GM12878 (cell line): Measurements from ENCODE around the gene PLAAT3. TPM values are rescaled to one million over a fixed set of nuclear protein-coding genes. Genes with fewer than 3 reads are reported as not detected.

Experiments
- ATAC-seq: fragments of 200-7000 bp; cut with Tn5 transposase; 3 replicates; pipeline ENCODE4 v1.9.1; 2020; ENCODE audit warnings: mild to moderate bottlenecking, moderate library complexity
- BruUV-seq: library from RNA; stranded (reverse); fragments of 400-500 nt; replicated peaks from 2 replicates; lab custom pipeline; 2021; lab: Mats Ljungman, UMichigan
- CTCF ChIA-PET: fragments of 300-600 bp; sonication (Branson Sonifier 250); formaldehyde crosslinking; extraction: SDS; loops from one replicate; lab custom pipeline; 2021; ENCODE audit warnings: inconsistent platforms; lab: Yijun Ruan, JAX
- POLR2A ChIA-PET: fragments of 350-600 bp; formaldehyde crosslinking; extraction: SDS; loops from one replicate; lab custom pipeline; 2021; ENCODE audit warnings: inconsistent platforms; lab: Charles Lee
- RAD21 ChIA-PET: fragments of 300-600 bp; sonication (Branson Sonifier 250); formaldehyde crosslinking; loops from one replicate; lab custom pipeline; 2023; ENCODE audit warnings: antibody characterized with exemption; ENCODE audit not compliant: unreplicated experiment; lab: Charles Lee
- SMC1A ChIA-PET: fragments of 300-600 bp; sonication (Branson Sonifier 250); formaldehyde crosslinking; loops from one replicate; lab custom pipeline; 2023; ENCODE audit not compliant: unreplicated experiment, uncharacterized antibody; lab: Charles Lee
- DNase-seq: peaks from one replicate; pipeline ENCODE4 v3.0.0-alpha.2; 2011; ENCODE audit warnings: low read depth, low spot score
- FAIRE-seq: peaks from 3 replicates; lab custom pipeline; 2011; peaks lifted over from hg19 to GRCh38; lab: Jason Lieb, UNC
- H2AFZ ChIP-seq: 2 replicates; pipeline ENCODE4 v1.6.0; 2011; ENCODE audit warnings: low read depth, low read length, control low read depth; ENCODE audit not compliant: control insufficient read depth
- H3K27ac ChIP-seq: 2 replicates; pipeline ENCODE4 v1.5.1; 2011; ENCODE audit warnings: control low read depth; ENCODE audit not compliant: control insufficient read depth, insufficient read depth
- H3K27me3 ChIP-seq, 2 experiments: replicated peaks in 1 of 2; 2 replicates each; pipeline versions ENCODE4 v1.6.0 to v1.6.1; 2011; ENCODE audit warnings: low read length in 1 of 2; ENCODE audit not compliant: control insufficient read depth in 2 of 2, insufficient read depth in 2 of 2
- H3K36me3 ChIP-seq, 2 experiments: 2 replicates each; pipeline ENCODE4 v1.5.1; 2011; ENCODE audit warnings: low read length in 1 of 2; ENCODE audit not compliant: control insufficient read depth in 2 of 2, insufficient read depth in 2 of 2
- H3K4me1 ChIP-seq: 2 replicates; pipeline ENCODE4 v1.6.1; 2011; ENCODE audit warnings: mild to moderate bottlenecking, low read length, moderate library complexity, mixed read lengths; ENCODE audit not compliant: control insufficient read depth, insufficient read depth
- H3K4me2 ChIP-seq: 2 replicates; pipeline ENCODE4 v1.6.0; 2011; ENCODE audit warnings: control low read depth; ENCODE audit not compliant: control insufficient read depth, insufficient read depth
- H3K4me3 ChIP-seq: fragments of 200-600 bp; sonication (generic); 2 replicates; pipeline ENCODE4 v1.5.1; 2016
- H3K79me2 ChIP-seq: 2 replicates; pipeline ENCODE4 v1.6.0; 2011; ENCODE audit warnings: low read length; ENCODE audit not compliant: control insufficient read depth, insufficient read depth
- H3K9ac ChIP-seq: 2 replicates; pipeline ENCODE4 v1.8.0; 2011; ENCODE audit warnings: low read length, control low read depth, mixed read lengths; ENCODE audit not compliant: control insufficient read depth, insufficient read depth
- H3K9me3 ChIP-seq: replicated peaks from 3 replicates; pipeline ENCODE4 v1.5.1; 2011; ENCODE audit warnings: mild to moderate bottlenecking, low read length; ENCODE audit not compliant: control insufficient read depth, insufficient read depth
- H4K20me1 ChIP-seq: 2 replicates; pipeline ENCODE4 v1.6.0; 2011; ENCODE audit not compliant: control insufficient read depth, insufficient read depth
- BCL11A ChIP-seq: IDR thresholded peaks from 2 replicates; pipeline ENCODE4 v1.6.1; 2011; ENCODE audit warnings: low read depth, low read length
- MEF2A ChIP-seq: IDR thresholded peaks from 2 replicates; pipeline ENCODE4 v1.6.1; 2011; ENCODE audit warnings: low read depth, mild to moderate bottlenecking, low read length, moderate library complexity; ENCODE audit not compliant: insufficient read depth
- MTA2 ChIP-seq: fragments of 450-650 bp; IDR thresholded peaks from 2 replicates; pipeline ENCODE4 v1.6.1; 2016; ENCODE audit warnings: low read depth, mild to moderate bottlenecking, moderate library complexity
- NFXL1 ChIP-seq: fragments of 450-650 bp; IDR thresholded peaks from 2 replicates; pipeline ENCODE4 v1.6.1; 2017; ENCODE audit warnings: antibody characterized with exemption, mild to moderate bottlenecking, borderline replicate concordance
- NFYB ChIP-seq: IDR thresholded peaks from 2 replicates; pipeline ENCODE4 v1.6.1; 2011; ENCODE audit warnings: low read depth, mild to moderate bottlenecking, low read length, improper control_type of control experiment, moderate library complexity; ENCODE audit not compliant: insufficient read depth
- NKRF ChIP-seq: fragments of 450-650 bp; conservative IDR thresholded peaks from 2 replicates; pipeline ENCODE4 v1.6.1; 2017; ENCODE audit warnings: mild to moderate bottlenecking, moderate library complexity
- NRF1 ChIP-seq: conservative IDR thresholded peaks from 2 replicates; pipeline ENCODE4 v1.6.1; 2011; ENCODE audit warnings: mild to moderate bottlenecking, low read depth, low read length, improper control_type of control experiment
- YBX1 ChIP-seq: fragments of 450-650 bp; IDR thresholded peaks from 2 replicates; pipeline ENCODE4 v1.6.1; 2016; ENCODE audit warnings: antibody characterized with exemption
- ZNF384 ChIP-seq: IDR thresholded peaks from 2 replicates; pipeline ENCODE4 v1.6.1; 2012; ENCODE audit warnings: low read depth, mild to moderate bottlenecking, low read length, improper control_type of control experiment, borderline replicate concordance
- WGBS: methylation state at CpG from one replicate; pipeline ENCODE4 v1.1.6; 2016; ENCODE audit warnings: low lambda C conversion rate; ENCODE audit not compliant: insufficient replicate concordance, insufficient coverage; ENCODE audit errors: missing lambda C conversion rate; 5-methylcytosine and 5-hydroxymethylcytosine counted together
- in situ Hi-C: fragments of 300-500 bp; cut with MboI; formaldehyde crosslinking; loops from 9 replicates; pipeline ENCODE4 v1.14.3; 2018; ENCODE audit warnings: mixed read lengths
- intact Hi-C: fragments of 100-400 bp; cut with micrococcal nuclease; formaldehyde crosslinking; loops from one replicate; pipeline ENCODE4 v1.14.2; 2022; ENCODE audit not compliant: unreplicated experiment
- polyA plus RNA-seq, 11 experiments: library from polyadenylated mRNA; depleted of rRNA in 4 of 11; unstranded in 6 of 11; stranded (reverse) in 5 of 11; fragments of >200 nt; fragmentation: Nextera tagmentation in 4 of 11; fragmentation: Illumina TruSeq in 1 of 11; extraction: Ambion mirVana in 4 of 11; extraction: Trizol in 1 of 11; gene quantifications; 1 replicate in 1 of 11; 2 replicates in 10 of 11; pipeline versions ENCODE4 v1.2.1 to v1.2.3, GENCODE V29; 2011 to 2016; ENCODE audit warnings: inconsistent platforms in 2 of 11, missing spikeins in 2 of 11, low read depth in 1 of 11
- total RNA-seq, 4 experiments: library from RNA; depleted of rRNA in 3 of 4; stranded (reverse); fragments of >200 nt in 3 of 4; fragmentation: Illumina TruSeq in 1 of 4; extraction: Trizol in 1 of 4; gene quantifications; 2 replicates each; pipeline versions ENCODE4 v1.2.1 to v1.2.3, GENCODE V29; 2013 to 2021
- TF ChIP-seq, protein P1 (sequence below): fragments of 450-650 bp; IDR thresholded peaks from 2 replicates; pipeline ENCODE4 v1.6.1; 2018; ENCODE audit warnings: borderline replicate concordance, mild to moderate bottlenecking; ENCODE audit not compliant: partially characterized antibody

Gene PLAAT3
- total and polyA plus RNA-seq, 10 of the 15 experiments (the other 5 are each of a cell fraction or from before 2014, with no cell fraction given) = 4.8 to 37.0 (median 14.8) TPM

DNA sequence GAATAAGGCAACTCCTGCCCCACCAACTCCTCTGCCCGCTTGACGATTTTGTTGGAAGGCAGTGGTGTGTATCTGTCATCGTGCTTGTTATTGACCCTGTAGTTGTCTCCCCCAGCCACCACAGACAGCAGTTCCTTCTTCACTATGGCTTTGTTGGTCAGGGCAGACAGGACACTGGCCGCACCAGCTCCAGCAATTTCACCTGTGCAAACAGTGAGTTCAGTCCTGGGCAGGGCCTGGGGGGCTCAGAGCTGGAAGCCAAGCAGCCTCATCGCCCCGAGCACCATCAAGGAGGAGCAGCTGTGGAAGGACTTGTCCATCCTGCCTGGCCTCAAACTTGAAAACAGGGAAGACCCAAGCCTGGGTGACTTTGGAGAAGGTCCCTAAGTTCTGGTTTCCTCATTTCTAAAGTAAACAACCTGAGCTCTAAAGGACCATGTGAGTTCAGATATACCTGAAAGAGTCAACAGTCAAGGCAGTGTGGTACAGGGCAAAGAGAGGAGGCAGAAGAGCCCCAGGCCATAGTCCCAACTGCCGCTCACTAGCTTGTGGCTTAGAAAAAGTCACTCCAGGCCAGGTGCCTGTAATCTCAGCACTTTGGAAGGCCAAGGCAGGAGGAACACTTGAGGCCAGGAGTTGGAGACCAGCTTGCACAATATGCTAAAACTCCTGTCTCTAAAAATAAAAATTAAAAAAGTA lies 55.6 kb downstream of the PLAAT3 start:
- Histone ChIP-seq H3K9me3 (no peaks in the 10 kb centered on the region), H3K36me3 (no peaks in the 10 kb centered on the region), H4K20me1 (no peaks in the 10 kb centered on the region), H2AFZ (no peak overlapping the region), H3K27ac (no peak overlapping the region), H3K79me2 (no peaks in the 10 kb centered on the region), H3K9ac (no peak overlapping the region), H3K4me2 (no peak overlapping the region), H3K4me3 (no peak overlapping the region), H3K27me3 (no peaks in the 10 kb centered on the region), H3K4me1 (peaks cover 19% of the 10 kb centered on the region)
- TF ChIP-seq ZNF384 (no peak), MEF2A (no peak), MTA2 (no peak), YBX1 (no peak), NFYB (no peak), NFXL1 (no peak), NRF1 (no peak), NKRF (no peak), BCL11A (no peak)
- TF ChIP-seq, protein P1, sequence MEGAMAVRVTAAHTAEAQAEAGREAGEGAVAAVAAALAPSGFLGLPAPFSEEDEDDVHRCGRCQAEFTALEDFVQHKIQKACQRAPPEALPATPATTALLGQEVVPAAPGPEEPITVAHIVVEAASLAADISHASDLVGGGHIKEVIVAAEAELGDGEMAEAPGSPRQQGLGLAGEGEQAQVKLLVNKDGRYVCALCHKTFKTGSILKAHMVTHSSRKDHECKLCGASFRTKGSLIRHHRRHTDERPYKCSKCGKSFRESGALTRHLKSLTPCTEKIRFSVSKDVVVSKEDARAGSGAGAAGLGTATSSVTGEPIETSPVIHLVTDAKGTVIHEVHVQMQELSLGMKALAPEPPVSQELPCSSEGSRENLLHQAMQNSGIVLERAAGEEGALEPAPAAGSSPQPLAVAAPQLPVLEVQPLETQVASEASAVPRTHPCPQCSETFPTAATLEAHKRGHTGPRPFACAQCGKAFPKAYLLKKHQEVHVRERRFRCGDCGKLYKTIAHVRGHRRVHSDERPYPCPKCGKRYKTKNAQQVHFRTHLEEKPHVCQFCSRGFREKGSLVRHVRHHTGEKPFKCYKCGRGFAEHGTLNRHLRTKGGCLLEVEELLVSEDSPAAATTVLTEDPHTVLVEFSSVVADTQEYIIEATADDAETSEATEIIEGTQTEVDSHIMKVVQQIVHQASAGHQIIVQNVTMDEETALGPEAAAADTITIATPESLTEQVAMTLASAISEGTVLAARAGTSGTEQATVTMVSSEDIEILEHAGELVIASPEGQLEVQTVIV = no peak
- RAD21 ChIA-PET = interaction anchor here (1.3 kb wide), 1 partner anchor 80 kb away, joined by 3 read pairs; no protein-coding TSS in a partner anchor
- in situ Hi-C loops (no loop called here), intact Hi-C loops (no loop called here)
- BruUV-seq = no TSS peak
- CTCF ChIA-PET = interaction anchor here (1.0 kb wide), 1 partner anchor 77 kb away, joined by 3 read pairs; no protein-coding TSS in a partner anchor
- 92% methylated on average over 7 of the region's 7 CpGs for WGBS
- DNase-seq (no peak), FAIRE-seq (no peak), ATAC-seq (no peak)
- SMC1A ChIA-PET = interaction anchor here (0.6 to 1.0 kb wide), 3 partner anchors 15 to 72 kb away, joined by 3 to 4 read pairs (median 3); no protein-coding TSS in a partner anchor
- POLR2A ChIA-PET = no interaction called here
